HEK293 (cell line): Measurements from ENCODE around the gene IL4R.

Experiments used
- CTCF ChIP-seq: fragments of 450-650 bp; formaldehyde crosslinking; IDR thresholded peaks from 2 replicates; pipeline ENCODE4 v1.5.1; 2016; ENCODE audit warnings: missing biosample characterization, missing genetic modification characterization
- HIC1 ChIP-seq: fragments of 450-650 bp; formaldehyde crosslinking; IDR thresholded peaks from 2 replicates; pipeline ENCODE4 v1.5.1; 2016; ENCODE audit warnings: missing biosample characterization, missing genetic modification characterization
- ZNF121 ChIP-seq: fragments of 450-650 bp; formaldehyde crosslinking; IDR thresholded peaks from 2 replicates; pipeline ENCODE4 v1.5.1; 2016; ENCODE audit warnings: missing biosample characterization, missing genetic modification characterization
- ZNF777 ChIP-seq: fragments of 450-650 bp; formaldehyde crosslinking; IDR thresholded peaks from 2 replicates; pipeline ENCODE4 v1.5.1; 2017; ENCODE audit warnings: missing biosample characterization, missing genetic modification characterization, borderline replicate concordance
- ZSCAN18 ChIP-seq: fragments of 450-650 bp; formaldehyde crosslinking; IDR thresholded peaks from 2 replicates; pipeline ENCODE4 v1.5.1; 2016; ENCODE audit warnings: missing biosample characterization, missing genetic modification characterization

- no peak for TF ChIP-seq ZNF121
- no peak for TF ChIP-seq HIC1 (tag by site-specific recombination)
- TF ChIP-seq CTCF, result no peak
- no peak for TF ChIP-seq ZNF777 (tag by site-specific recombination)
- TF ChIP-seq ZSCAN18 (tag by site-specific recombination), result no peak
Observed at GRCh38 chr16:27324851-27325301, 11.1 kb downstream of the IL4R start.
